ENCODE results near the gene NOP14. TPM values are rescaled to one million over a fixed set of nuclear protein-coding genes. Genes with fewer than 3 reads are reported as not detected.
A peak's percentile ranks its signal among the peaks of the same experiment; 100 is the strongest.

The NOP14 gene
- total RNA-seq: 10 to 100 TPM in 2 of 4 donors, 1 to 10 TPM in 2; 8.6 to 43.0 (median 12.8) TPM

- Histone ChIP-seq H3K4me1 (peaks cover 3 to 26% (median 20%) of the 10 kb centered on the region in 4 donors), H3K9me3 (no peaks in the 10 kb centered on the region), H3K27me3 (no peaks in the 10 kb centered on the region), H3K4me3 (peak within 1 kb of the TSS; percentile 85 to 100 (median 92)), H3K27ac (peak within 1 kb of the TSS; percentile 87 to 92 (median 89)), H3K36me3 (no peaks in the 10 kb centered on the region)
- DNase-seq: peak; percentile 98
- TF ChIP-seq EP300 (IDR thresholded peaks at IDR 0.05; ENCODE audit: low read depth) (no peak), POLR2A (IDR thresholded peaks at IDR 0.05) (peak; percentile 72), CTCF (IDR thresholded peaks at IDR 0.05) (peak in 3 of 5 experiments; percentile 13 to 43 (median 21)), POLR2AphosphoS5 (IDR thresholded peaks at IDR 0.05) (peak; percentile 59 to 87 (median 82))
- in situ Hi-C loops (cut with MboI; ENCODE audit: low pct_ligation_motif_present in 1 of 4, low pct_unique_long_range_greater_than_20kb in 1 of 4, low sequenced_read_pairs in 3 of 4) (no loop called here), intact Hi-C loops (cut with DNase I; ENCODE audit: low total_unique reads) (no loop called here)
- WGBS, 2 donors (ENCODE audit: low coverage in 1 of 2): 0% methylated on average over 71 of the region's 105 CpGs; no CpG with 5 or more reads in 1 of the 2 donors
These were observed at the start of gene NOP14, which contains the start of gene GRK4 for GRCh38 chr4:2963175-2963965. TSS of gene NOP14 (minus strand) at chr4:2963406. CDS start at chr4:2963319, 87 bp downstream. TSS of gene GRK4 (plus strand) at chr4:2963571. CDS start at chr4:2964071, 500 bp downstream.

- DNase-seq: no peak
- in situ Hi-C loops (cut with MboI; ENCODE audit: low pct_ligation_motif_present in 1 of 4, low pct_unique_long_range_greater_than_20kb in 1 of 4, low sequenced_read_pairs in 3 of 4) (no loop called here), intact Hi-C loops (cut with DNase I; ENCODE audit: low total_unique reads) (loop anchor here (10.0 kb wide), 1 partner anchor 923 kb away; no protein-coding TSS in a partner anchor)
- H3K9me3 ChIP-seq: no peaks in the 10 kb centered on the region
- no peaks in the 10 kb centered on the region for H3K4me1 ChIP-seq
- H3K36me3 ChIP-seq: no peaks in the 10 kb centered on the region
- no peak overlapping the region for H3K27ac ChIP-seq
- H3K27me3 ChIP-seq: no peaks in the 10 kb centered on the region
- TF ChIP-seq POLR2A (IDR thresholded peaks at IDR 0.05) (no peak), CTCF (IDR thresholded peaks at IDR 0.05) (no peak), EP300 (IDR thresholded peaks at IDR 0.05; ENCODE audit: low read depth) (no peak), POLR2AphosphoS5 (IDR thresholded peaks at IDR 0.05) (no peak)
- no peak overlapping the region for H3K4me3 ChIP-seq
- WGBS, 2 donors (ENCODE audit: low coverage in 1 of 2): 75 to 89% methylated on average over 8 to 17 of the region's 17 CpGs
These were observed 48.4 kb upstream of the NOP14 start for GRCh38 chr4:3011456-3012220.

- H3K4me3 ChIP-seq: no peak overlapping the region
- DNase-seq: no peak
- no peaks in the 10 kb centered on the region for H3K4me1 ChIP-seq
- in situ Hi-C loops (cut with MboI; ENCODE audit: low pct_ligation_motif_present in 1 of 4, low pct_unique_long_range_greater_than_20kb in 1 of 4, low sequenced_read_pairs in 3 of 4) (no loop called here), intact Hi-C loops (cut with DNase I; ENCODE audit: low total_unique reads) (loop anchor here (10.0 kb wide), 1 partner anchor 924 kb away; no protein-coding TSS in a partner anchor)
- H3K27ac ChIP-seq: no peak overlapping the region
- H3K9me3 ChIP-seq: no peaks in the 10 kb centered on the region
- H3K36me3 ChIP-seq: no peaks in the 10 kb centered on the region
- no peak for TF ChIP-seq POLR2AphosphoS5 (IDR thresholded peaks at IDR 0.05)
- 90 to 93% methylated on average over 5 of the region's 5 CpGs for WGBS, 2 donors (ENCODE audit: low coverage in 1 of 2)
- H3K27me3 ChIP-seq: no peaks in the 10 kb centered on the region
These were observed 47.8 kb upstream of the NOP14 start for GRCh38 chr4:3010998-3011397.

GRCh38 chr4:3010577-3010976 is 47.4 kb upstream of the NOP14 start:
- H3K4me1 ChIP-seq: no peaks in the 10 kb centered on the region
- TF ChIP-seq POLR2AphosphoS5 (IDR thresholded peaks at IDR 0.05) (no peak), CTCF (IDR thresholded peaks at IDR 0.05) (no peak), EP300 (IDR thresholded peaks at IDR 0.05; ENCODE audit: low read depth) (no peak), POLR2A (IDR thresholded peaks at IDR 0.05) (no peak)
- intact Hi-C loops (cut with DNase I; ENCODE audit: low total_unique reads) (loop anchor here (10.0 kb wide), 1 partner anchor 924 kb away; no protein-coding TSS in a partner anchor), in situ Hi-C loops (cut with MboI; ENCODE audit: low pct_ligation_motif_present in 1 of 4, low pct_unique_long_range_greater_than_20kb in 1 of 4, low sequenced_read_pairs in 3 of 4) (no loop called here)
- H3K9me3 ChIP-seq: no peaks in the 10 kb centered on the region
- no peak overlapping the region for H3K4me3 ChIP-seq
- H3K27ac ChIP-seq: no peak overlapping the region
- H3K27me3 ChIP-seq: no peaks in the 10 kb centered on the region
- WGBS, 2 donors (ENCODE audit: low coverage in 1 of 2): 71 to 74% methylated on average over 1 to 2 of the region's 2 CpGs
- DNase-seq: no peak
- no peaks in the 10 kb centered on the region for H3K36me3 ChIP-seq

Data from transverse colon (tissue), 4 donors.